ENCODE measurements around the gene STYX. TPM values are rescaled to one million over a fixed set of nuclear protein-coding genes. Genes with fewer than 3 reads are reported as not detected.
"Not testable (repeated sequence)": the region's sequence is repeated elsewhere in the genome, so short reads cannot be mapped to it uniquely, and the experiment has no call there.

The STYX gene
- total RNA-seq, 1 donor from 2014 or later, result 11.8 TPM

DNA sequence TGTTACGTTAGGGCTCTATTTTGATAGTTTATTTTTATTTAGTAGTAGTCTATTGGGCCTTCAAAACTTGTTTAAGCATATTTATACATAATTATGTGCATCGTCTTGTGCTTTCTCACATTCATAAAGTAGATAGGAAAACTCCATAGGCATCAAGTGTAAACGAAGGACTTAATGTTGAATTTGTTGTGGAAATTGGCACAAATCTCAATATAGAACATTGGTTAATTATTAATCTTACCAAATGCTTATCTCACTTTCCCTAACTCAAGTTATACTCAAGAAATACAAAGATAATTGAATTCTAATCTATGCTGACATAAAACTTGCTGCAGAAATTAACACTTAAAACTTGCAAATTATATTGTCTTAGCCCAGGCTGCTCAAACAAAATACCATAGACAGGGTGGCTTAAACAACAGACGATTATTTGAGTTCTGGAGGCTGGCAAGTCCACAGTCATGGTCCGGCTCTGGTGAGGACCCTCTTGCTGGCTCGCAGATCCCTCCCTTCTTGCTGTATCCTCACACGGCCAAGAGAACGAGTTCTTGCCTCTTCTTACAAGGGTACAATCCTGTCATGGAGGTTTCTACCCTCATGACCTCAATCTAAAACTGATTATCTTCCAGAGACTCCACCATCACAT lies 18.8 kb downstream of the STYX start:
- H3K27me3 ChIP-seq (ENCODE audit: control insufficient read depth, insufficient read depth, low read length), result no peaks in the 10 kb centered on the region
- no peak for DNase-seq (ENCODE audit: low read depth)
- TF ChIP-seq, protein P1, sequence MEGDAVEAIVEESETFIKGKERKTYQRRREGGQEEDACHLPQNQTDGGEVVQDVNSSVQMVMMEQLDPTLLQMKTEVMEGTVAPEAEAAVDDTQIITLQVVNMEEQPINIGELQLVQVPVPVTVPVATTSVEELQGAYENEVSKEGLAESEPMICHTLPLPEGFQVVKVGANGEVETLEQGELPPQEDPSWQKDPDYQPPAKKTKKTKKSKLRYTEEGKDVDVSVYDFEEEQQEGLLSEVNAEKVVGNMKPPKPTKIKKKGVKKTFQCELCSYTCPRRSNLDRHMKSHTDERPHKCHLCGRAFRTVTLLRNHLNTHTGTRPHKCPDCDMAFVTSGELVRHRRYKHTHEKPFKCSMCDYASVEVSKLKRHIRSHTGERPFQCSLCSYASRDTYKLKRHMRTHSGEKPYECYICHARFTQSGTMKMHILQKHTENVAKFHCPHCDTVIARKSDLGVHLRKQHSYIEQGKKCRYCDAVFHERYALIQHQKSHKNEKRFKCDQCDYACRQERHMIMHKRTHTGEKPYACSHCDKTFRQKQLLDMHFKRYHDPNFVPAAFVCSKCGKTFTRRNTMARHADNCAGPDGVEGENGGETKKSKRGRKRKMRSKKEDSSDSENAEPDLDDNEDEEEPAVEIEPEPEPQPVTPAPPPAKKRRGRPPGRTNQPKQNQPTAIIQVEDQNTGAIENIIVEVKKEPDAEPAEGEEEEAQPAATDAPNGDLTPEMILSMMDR (IDR thresholded peaks at IDR 0.05; ENCODE audit: insufficient read depth, low read length, poor library complexity, severe bottlenecking), result no peak
- no peaks in the 10 kb centered on the region for H3K36me3 ChIP-seq (ENCODE audit: control insufficient read depth, insufficient read depth, low read length)
- H3K4me3 ChIP-seq (ENCODE audit: low read depth, low read length), result no peak overlapping the region

DNA sequence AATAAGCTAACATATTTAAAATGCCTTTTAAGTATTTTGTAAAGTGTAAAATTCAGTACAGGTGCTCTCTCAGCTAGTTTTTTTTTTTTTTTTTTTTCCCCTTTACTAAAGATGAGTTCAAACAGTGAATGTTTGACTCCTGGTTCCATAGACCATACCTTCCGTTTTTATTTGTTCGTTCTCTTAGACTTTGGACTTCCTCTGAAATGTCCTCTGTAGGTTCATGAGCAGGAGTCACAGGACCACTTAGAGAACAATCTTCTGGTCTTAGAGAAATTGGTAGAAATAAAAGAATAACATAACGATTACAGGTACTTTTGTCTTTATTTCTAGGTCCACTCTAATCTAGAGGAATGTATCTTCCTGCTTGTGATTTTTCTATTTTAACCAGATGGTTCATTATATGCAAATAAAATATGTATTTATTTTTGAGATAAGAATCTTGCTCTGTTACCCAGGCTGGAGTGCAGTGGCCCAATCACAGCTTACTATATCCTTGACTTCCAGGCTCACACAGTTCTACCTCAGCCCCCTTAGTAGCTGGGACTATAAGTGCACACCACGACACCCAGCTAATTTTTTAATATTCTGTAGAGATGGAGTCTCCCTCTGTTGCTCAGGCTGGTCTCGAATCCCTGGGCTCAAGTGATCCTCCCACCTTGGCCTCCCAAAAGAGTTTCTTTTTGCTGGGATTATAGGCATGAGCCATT lies 25.8 kb downstream of the STYX start:
- DNase-seq (ENCODE audit: low read depth), result no peak
- Histone ChIP-seq H3K36me3 (ENCODE audit: control insufficient read depth, insufficient read depth, low read length) (no peaks in the 10 kb centered on the region), H3K4me3 (ENCODE audit: low read depth, low read length) (no peak overlapping the region), H3K27me3 (ENCODE audit: control insufficient read depth, insufficient read depth, low read length) (no peaks in the 10 kb centered on the region)
- TF ChIP-seq, protein P1 (IDR thresholded peaks at IDR 0.05; ENCODE audit: insufficient read depth, low read length, poor library complexity, severe bottlenecking), result no peak

- H3K27me3 ChIP-seq (ENCODE audit: control insufficient read depth, insufficient read depth, low read length), result no peaks in the 10 kb centered on the region
- H3K4me3 ChIP-seq (ENCODE audit: low read depth, low read length), result no peak overlapping the region
- no peaks in the 10 kb centered on the region for H3K36me3 ChIP-seq (ENCODE audit: control insufficient read depth, insufficient read depth, low read length)
- no peak for DNase-seq (ENCODE audit: low read depth)
- TF ChIP-seq, protein P1 (IDR thresholded peaks at IDR 0.05; ENCODE audit: insufficient read depth, low read length, poor library complexity, severe bottlenecking), result no peak
Measured at GRCh38 chr14:52759145-52759544, 29.2 kb downstream of the STYX start.

DNA sequence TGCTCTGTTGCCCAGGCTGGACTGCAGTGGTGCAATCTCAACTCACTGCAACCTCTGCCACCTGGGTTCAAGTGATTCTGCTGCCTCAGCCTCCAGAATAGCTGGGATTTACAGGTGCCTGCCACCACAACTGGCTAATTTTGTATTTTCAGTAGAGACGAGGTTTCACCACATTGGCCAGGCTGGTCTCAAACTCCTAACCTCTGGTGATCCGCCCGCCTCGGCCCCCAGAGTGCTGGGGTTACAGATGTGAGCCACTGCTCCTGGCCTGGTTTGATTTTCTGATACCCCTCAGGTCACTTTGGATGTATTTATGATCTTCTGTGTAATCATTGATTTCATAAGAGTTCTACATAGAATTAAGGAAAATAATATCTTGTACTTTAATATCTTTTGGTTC lies 33.0 kb downstream of the STYX start:
- H3K36me3 ChIP-seq (ENCODE audit: control insufficient read depth, insufficient read depth, low read length); H3K4me3 ChIP-seq (ENCODE audit: low read depth, low read length); DNase-seq (ENCODE audit: low read depth); H3K27me3 ChIP-seq (ENCODE audit: control insufficient read depth, insufficient read depth, low read length): not testable (repeated sequence)

DNA sequence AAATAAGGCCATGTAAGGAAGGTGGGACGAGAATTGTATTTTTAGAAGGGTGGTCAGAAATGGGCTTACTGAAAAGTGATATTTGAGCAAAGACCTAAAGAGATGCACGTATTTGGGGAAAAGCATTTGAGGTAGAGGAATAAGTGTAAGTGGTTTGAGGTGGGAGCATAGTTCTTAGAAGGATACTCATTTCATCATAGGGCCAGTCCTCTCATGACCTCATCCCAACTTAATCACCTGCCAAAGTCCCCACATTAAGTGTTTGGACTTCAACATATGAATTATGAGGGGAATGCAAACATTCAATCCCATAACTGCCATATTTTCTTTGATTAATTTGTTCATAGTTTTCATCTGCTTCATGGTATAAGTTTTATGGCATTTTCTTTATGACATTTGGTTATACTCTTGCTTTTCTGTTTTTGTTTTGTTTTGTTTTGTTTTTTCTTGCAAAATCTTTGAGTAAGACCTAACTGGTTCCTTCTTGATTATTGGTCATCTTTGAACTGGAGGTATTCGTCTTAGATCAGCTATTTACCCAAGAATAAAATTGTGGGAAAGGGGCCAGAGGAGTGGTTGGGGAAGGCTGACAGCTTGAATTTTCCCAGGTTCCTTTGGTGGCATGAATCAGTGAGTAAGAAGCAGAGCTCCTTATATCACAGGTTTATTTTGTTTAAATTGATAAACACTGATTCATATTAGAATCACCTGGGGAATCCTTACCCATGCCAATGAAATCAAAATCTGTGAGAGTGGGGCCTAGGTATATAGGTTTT lies 37.3 kb downstream of the STYX start:
- TF ChIP-seq, protein P1 (IDR thresholded peaks at IDR 0.05; ENCODE audit: insufficient read depth, low read length, poor library complexity, severe bottlenecking), result no peak
- DNase-seq (ENCODE audit: low read depth), result no peak
- H3K27me3 ChIP-seq (ENCODE audit: control insufficient read depth, insufficient read depth, low read length), result no peaks in the 10 kb centered on the region

GRCh38 chr14:52769887-52770286 lies 39.9 kb downstream of the STYX start:
- Histone ChIP-seq H3K4me3 (ENCODE audit: low read depth, low read length) (no peak overlapping the region), H3K36me3 (ENCODE audit: control insufficient read depth, insufficient read depth, low read length) (no peaks in the 10 kb centered on the region), H3K27me3 (ENCODE audit: control insufficient read depth, insufficient read depth, low read length) (no peaks in the 10 kb centered on the region)
- TF ChIP-seq, protein P1 (IDR thresholded peaks at IDR 0.05; ENCODE audit: insufficient read depth, low read length, poor library complexity, severe bottlenecking), result no peak
- no peak for DNase-seq (ENCODE audit: low read depth)

More for the DNA sequence above, 37.3 kb downstream of the STYX start:
- Histone ChIP-seq H3K4me3 (ENCODE audit: low read depth, low read length) (no peak overlapping the region), H3K36me3 (ENCODE audit: control insufficient read depth, insufficient read depth, low read length) (no peaks in the 10 kb centered on the region)
